Neural progenitor cell (in vitro differentiated cells): ENCODE measurements around the gene PLCB1. TPM values are rescaled to one million over a fixed set of nuclear protein-coding genes. Genes with fewer than 3 reads are reported as not detected.

ENCODE experiments used
- DNase-seq: peaks from one replicate; pipeline ENCODE4 v3.0.0-alpha.2; 2016; ENCODE audit warnings: low spot score
- H2AFZ ChIP-seq: fragments of 200-600 bp; sonication (generic); replicated peaks from 2 replicates; pipeline ENCODE4 v1.6.1; 2016; ENCODE audit warnings: antibody characterized with exemption
- H3F3A ChIP-seq: fragments of 200-600 bp; sonication (generic); 2 replicates; pipeline ENCODE4 v1.6.1; 2016; ENCODE audit warnings: antibody characterized with exemption, low read depth
- H3K27ac ChIP-seq: fragments of 200-600 bp; sonication (generic); 2 replicates; pipeline ENCODE4 v1.5.1; 2016; ENCODE audit warnings: mild to moderate bottlenecking
- H3K27me3 ChIP-seq: fragments of 200-600 bp; sonication (generic); 2 replicates; pipeline ENCODE4 v1.6.1; 2016; ENCODE audit warnings: mild to moderate bottlenecking, moderate library complexity
- H3K36me3 ChIP-seq: fragments of 200-600 bp; sonication (generic); 2 replicates; pipeline ENCODE4 v1.5.1; 2016
- H3K4me1 ChIP-seq: fragments of 200-600 bp; sonication (generic); 2 replicates; pipeline ENCODE4 v1.6.1; 2016; ENCODE audit warnings: mixed run types
- H3K4me2 ChIP-seq: fragments of 200-600 bp; sonication (generic); 2 replicates; pipeline ENCODE4 v1.6.1; 2016
- H3K4me3 ChIP-seq: fragments of 200-600 bp; sonication (generic); 2 replicates; pipeline ENCODE4 v1.5.1; 2016
- H3K79me2 ChIP-seq: fragments of 200-600 bp; sonication (generic); 2 replicates; pipeline ENCODE4 v1.6.1; 2016; ENCODE audit warnings: low read depth
- H3K9ac ChIP-seq: fragments of 200-600 bp; sonication (generic); 2 replicates; pipeline ENCODE4 v1.6.1; 2016
- H3K9me3 ChIP-seq: fragments of 200-600 bp; sonication (generic); 2 replicates; pipeline ENCODE4 v1.5.1; 2016; ENCODE audit warnings: low read depth
- H4K20me1 ChIP-seq: fragments of 200-600 bp; sonication (generic); 2 replicates; pipeline ENCODE4 v1.6.1; 2016; ENCODE audit warnings: low read depth
- H3K27ac Mint-ChIP-seq: 3 replicates; pipeline ENCODE4 v1.8.0; 2021; ENCODE audit warnings: mixed read lengths
- H3K27me3 Mint-ChIP-seq: 2 replicates; pipeline ENCODE4 v1.8.0; 2022; ENCODE audit warnings: low read depth, mild to moderate bottlenecking, inconsistent platforms, moderate library complexity, mixed read lengths; ENCODE audit not compliant: insufficient read depth
- H3K36me3 Mint-ChIP-seq: 3 replicates; pipeline ENCODE4 v1.8.0; 2021; ENCODE audit warnings: mixed read lengths
- H3K4me1 Mint-ChIP-seq: 3 replicates; pipeline ENCODE4 v1.8.0; 2021; ENCODE audit warnings: mixed read lengths
- H3K4me3 Mint-ChIP-seq: 3 replicates; pipeline ENCODE4 v1.8.0; 2021; ENCODE audit warnings: mild to moderate bottlenecking, moderate library complexity, mixed read lengths
- H3K9me3 Mint-ChIP-seq: 3 replicates; pipeline ENCODE4 v1.8.0; 2020; ENCODE audit warnings: mixed read lengths
- CTCF ChIP-seq: fragments of 200-600 bp; sonication (generic); IDR thresholded peaks from 2 replicates; pipeline ENCODE4 v1.5.1; 2017; ENCODE audit warnings: antibody characterized with exemption, mild to moderate bottlenecking
- EZH2 ChIP-seq: fragments of 200-600 bp; sonication (generic); IDR thresholded peaks from 2 replicates; pipeline ENCODE4 v1.6.1; 2017; ENCODE audit warnings: antibody characterized with exemption, mild to moderate bottlenecking, moderate library complexity
- EZH2phosphoT487 ChIP-seq: fragments of 200-600 bp; sonication (generic); IDR thresholded peaks from 2 replicates; pipeline ENCODE4 v1.6.1; 2017; ENCODE audit warnings: antibody characterized with exemption
- total RNA-seq: library from RNA; depleted of rRNA; stranded (reverse); fragments of >200 nt; gene quantifications from 2 replicates; pipeline ENCODE4 v1.2.3, GENCODE V29; 2015; ENCODE audit warnings: low replicate concordance

Gene PLCB1
- total RNA-seq, 1 donor from 2014 or later, result 30.2 TPM

- H3K79me2 ChIP-seq, result no peaks in the 10 kb centered on the region
- no peaks in the 10 kb centered on the region for H3K9me3 Mint-ChIP-seq
- H3K9ac ChIP-seq, result no peak overlapping the region
- TF ChIP-seq EZH2phosphoT487, result no peak
- TF ChIP-seq CTCF, result no peak
- TF ChIP-seq EZH2, result no peak
- H3K4me2 ChIP-seq, result no peak overlapping the region
- H2AFZ ChIP-seq, result no peak overlapping the region
- H3K4me3 Mint-ChIP-seq, result no peak overlapping the region
- no peaks in the 10 kb centered on the region for H3K9me3 ChIP-seq
- H3K36me3 Mint-ChIP-seq, result no peaks in the 10 kb centered on the region
- H3K27ac ChIP-seq, result no peak overlapping the region
- H3K27me3 Mint-ChIP-seq, result no peaks in the 10 kb centered on the region
- H3K27ac Mint-ChIP-seq, result no peak overlapping the region
- H3K4me1 Mint-ChIP-seq, result no peaks in the 10 kb centered on the region
- no peak for DNase-seq
- H3K4me1 ChIP-seq, result no peaks in the 10 kb centered on the region
- no peaks in the 10 kb centered on the region for H3K27me3 ChIP-seq
- no peaks in the 10 kb centered on the region for H3K36me3 ChIP-seq
- H3F3A ChIP-seq, result no peaks in the 10 kb centered on the region
- no peak overlapping the region for H3K4me3 ChIP-seq
- no peaks in the 10 kb centered on the region for H4K20me1 ChIP-seq
Measured at GRCh38 chr20:8400486-8400885, 268.4 kb downstream of the PLCB1 start.

DNA sequence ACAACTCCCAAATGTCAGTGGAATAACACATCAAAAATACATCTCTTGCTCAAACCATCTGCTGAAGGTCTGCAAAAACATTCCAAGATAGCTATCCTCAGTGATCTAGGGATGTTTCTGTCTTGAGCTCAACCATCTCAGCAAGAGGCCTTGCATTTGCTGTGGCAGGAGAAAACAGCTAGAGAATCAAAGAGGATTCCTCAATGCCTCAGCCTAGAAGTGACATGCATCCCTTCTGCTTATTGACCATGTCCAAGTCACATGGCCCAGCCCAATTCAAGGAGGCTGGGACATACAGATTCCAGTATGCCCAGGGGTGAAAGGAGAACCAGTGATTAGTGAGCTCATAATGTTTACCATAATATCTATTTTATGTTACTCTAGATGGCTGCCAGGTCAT lies 269.5 kb downstream of the PLCB1 start:
- no peak overlapping the region for H3K27ac ChIP-seq
- H4K20me1 ChIP-seq, result no peaks in the 10 kb centered on the region
- no peaks in the 10 kb centered on the region for H3F3A ChIP-seq
- no peaks in the 10 kb centered on the region for H3K79me2 ChIP-seq
- H3K9me3 ChIP-seq, result no peaks in the 10 kb centered on the region
- no peaks in the 10 kb centered on the region for H3K36me3 ChIP-seq
- Mint-ChIP-seq H3K4me3 (no peak overlapping the region), H3K27ac (no peak overlapping the region), H3K36me3 (no peaks in the 10 kb centered on the region), H3K27me3 (no peaks in the 10 kb centered on the region), H3K9me3 (no peaks in the 10 kb centered on the region), H3K4me1 (no peaks in the 10 kb centered on the region)
- H2AFZ ChIP-seq, result no peak overlapping the region
- no peak overlapping the region for H3K4me2 ChIP-seq
- H3K4me1 ChIP-seq, result no peaks in the 10 kb centered on the region
- no peak overlapping the region for H3K9ac ChIP-seq
- no peaks in the 10 kb centered on the region for H3K27me3 ChIP-seq
- TF ChIP-seq EZH2 (no peak), EZH2phosphoT487 (no peak), CTCF (no peak)
- DNase-seq, result no peak
- no peak overlapping the region for H3K4me3 ChIP-seq

GRCh38 chr20:8402798-8403197 lies 270.7 kb downstream of the PLCB1 start:
- no peaks in the 10 kb centered on the region for H3K4me1 Mint-ChIP-seq
- H3K36me3 ChIP-seq, result no peaks in the 10 kb centered on the region
- no peaks in the 10 kb centered on the region for H3K79me2 ChIP-seq
- no peaks in the 10 kb centered on the region for H4K20me1 ChIP-seq
- no peaks in the 10 kb centered on the region for H3K9me3 ChIP-seq
- no peak overlapping the region for H2AFZ ChIP-seq
- peaks cover 3% of the 10 kb centered on the region for H3K9me3 Mint-ChIP-seq
- no peaks in the 10 kb centered on the region for H3K27me3 ChIP-seq
- H3F3A ChIP-seq, result no peaks in the 10 kb centered on the region
- H3K36me3 Mint-ChIP-seq, result no peaks in the 10 kb centered on the region
- H3K27ac Mint-ChIP-seq, result no peak overlapping the region
- no peak overlapping the region for H3K4me3 ChIP-seq
- H3K4me1 ChIP-seq, result no peaks in the 10 kb centered on the region
- H3K27ac ChIP-seq, result no peak overlapping the region
- no peak overlapping the region for H3K9ac ChIP-seq
- TF ChIP-seq EZH2 (no peak), CTCF (no peak), EZH2phosphoT487 (no peak)
- no peak overlapping the region for H3K4me3 Mint-ChIP-seq
- no peak overlapping the region for H3K4me2 ChIP-seq
- no peak for DNase-seq
- no peaks in the 10 kb centered on the region for H3K27me3 Mint-ChIP-seq
